Dedifferentiated amniotic fluid mesenchymal stem cell (primary cell): ENCODE results near the gene TRAF6.
A peak's percentile ranks its signal among the peaks of the same experiment; 100 is the strongest.
"Not testable (repeated sequence)": the region's sequence is repeated elsewhere in the genome, so short reads cannot be mapped to it uniquely, and the experiment has no call there.

Experiments
- DNase-seq: peaks from one replicate; pipeline ENCODE4 v3.0.0-alpha.2; 2016; ENCODE audit errors: extremely low spot score

The TRAF6 gene

GRCh38 chr11:36493332-36493731 is 16.7 kb downstream of the TRAF6 start:
- no peak for DNase-seq

GRCh38 chr11:36492724-36493304 is 17.3 kb downstream of the TRAF6 start:
- DNase-seq = peak; percentile 66

GRCh38 chr11:36490026-36490806 is 19.9 kb downstream of the TRAF6 start:
- DNase-seq = no peak

GRCh38 chr11:36488096-36488495 is 22.0 kb downstream of the TRAF6 start:
- DNase-seq = no peak

GRCh38 chr11:36487619-36488018 is 22.5 kb downstream of the TRAF6 start:
- DNase-seq = no peak

GRCh38 chr11:36485298-36486002 is 24.6 kb downstream of the TRAF6 start:
- no peak for DNase-seq

- DNase-seq = not testable (repeated sequence)
Observed at GRCh38 chr11:36483042-36483441, 27.0 kb downstream of the TRAF6 start.

GRCh38 chr11:36480833-36481232 is 29.2 kb downstream of the TRAF6 start:
- DNase-seq = no peak

- DNase-seq = peak; percentile 72
Observed at GRCh38 chr11:36478700-36479329, 31.3 kb downstream of the TRAF6 start.

- DNase-seq = no peak
Observed at GRCh38 chr11:36475192-36475591, 34.9 kb downstream of the TRAF6 start.

GRCh38 chr11:36471577-36471976 is 38.5 kb downstream of the TRAF6 start:
- DNase-seq = no peak

GRCh38 chr11:36469881-36470802 is 39.9 kb downstream of the TRAF6 start:
- peak; percentile 45 for DNase-seq

- DNase-seq = no peak
Observed at GRCh38 chr11:36469063-36469462, 41.0 kb downstream of the TRAF6 start.

- DNase-seq = no peak
Observed at GRCh38 chr11:36467916-36468315, 42.2 kb downstream of the TRAF6 start.

- DNase-seq = no peak
Observed at GRCh38 chr11:36467012-36467411, 43.1 kb downstream of the TRAF6 start.

GRCh38 chr11:36465449-36466163 is 44.5 kb downstream of the TRAF6 start:
- no peak for DNase-seq

- DNase-seq = no peak
Observed at GRCh38 chr11:36464720-36465119, 45.4 kb downstream of the TRAF6 start.

GRCh38 chr11:36463781-36464180 is 46.3 kb downstream of the TRAF6 start:
- no peak for DNase-seq

- no peak for DNase-seq
Observed at GRCh38 chr11:36462321-36462720, 47.8 kb downstream of the TRAF6 start.

GRCh38 chr11:36460220-36460619 is 49.9 kb downstream of the TRAF6 start:
- no peak for DNase-seq

GRCh38 chr11:36459046-36459445 is 51.0 kb downstream of the TRAF6 start:
- DNase-seq = no peak
